ENCODE data around the gene TNFRSF25. TPM values are rescaled to one million over a fixed set of nuclear protein-coding genes. Genes with fewer than 3 reads are reported as not detected.

TNFRSF25 gene
- total RNA-seq, 1 experiment from 2014 or later, result 19.5 TPM

DNA sequence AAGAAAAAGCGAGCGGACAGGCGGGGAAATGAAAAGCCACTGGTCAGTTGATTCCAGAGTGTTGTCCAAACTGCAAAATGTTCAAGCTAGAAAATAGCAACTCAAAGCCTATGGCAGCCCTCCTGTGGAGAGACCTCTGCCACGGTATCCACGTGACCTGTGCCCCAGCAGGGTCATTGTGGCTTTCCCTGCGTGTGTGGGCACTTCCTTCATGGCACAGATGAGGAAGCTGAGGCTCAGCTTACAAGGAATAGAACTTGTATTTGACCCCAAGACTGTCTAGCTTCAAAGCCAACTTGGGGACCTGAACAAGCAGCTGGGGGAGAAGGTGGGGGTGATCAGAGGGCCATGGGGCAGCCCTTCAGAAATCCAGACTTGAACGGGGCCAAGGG is 41.1 kb upstream of the TNFRSF25 start:
- no peaks in the 10 kb centered on the region; the same call in 1 of the 2 replicates for H3K27me3 Mint-ChIP-seq (ENCODE audit: low read depth)
- TF ChIP-seq, protein P1, sequence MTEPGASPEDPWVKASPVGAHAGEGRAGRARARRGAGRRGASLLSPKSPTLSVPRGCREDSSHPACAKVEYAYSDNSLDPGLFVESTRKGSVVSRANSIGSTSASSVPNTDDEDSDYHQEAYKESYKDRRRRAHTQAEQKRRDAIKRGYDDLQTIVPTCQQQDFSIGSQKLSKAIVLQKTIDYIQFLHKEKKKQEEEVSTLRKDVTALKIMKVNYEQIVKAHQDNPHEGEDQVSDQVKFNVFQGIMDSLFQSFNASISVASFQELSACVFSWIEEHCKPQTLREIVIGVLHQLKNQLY (CRISPR knock-in tag; IDR thresholded peaks at IDR 0.05), result no peak
- no peak for TF ChIP-seq ZNF396 (CRISPR knock-in tag; IDR thresholded peaks at IDR 0.05; ENCODE audit: borderline replicate concordance)
- no peak for TF ChIP-seq FOXK1 (CRISPR knock-in tag; IDR thresholded peaks at IDR 0.05)
- TF ChIP-seq, protein P2, sequence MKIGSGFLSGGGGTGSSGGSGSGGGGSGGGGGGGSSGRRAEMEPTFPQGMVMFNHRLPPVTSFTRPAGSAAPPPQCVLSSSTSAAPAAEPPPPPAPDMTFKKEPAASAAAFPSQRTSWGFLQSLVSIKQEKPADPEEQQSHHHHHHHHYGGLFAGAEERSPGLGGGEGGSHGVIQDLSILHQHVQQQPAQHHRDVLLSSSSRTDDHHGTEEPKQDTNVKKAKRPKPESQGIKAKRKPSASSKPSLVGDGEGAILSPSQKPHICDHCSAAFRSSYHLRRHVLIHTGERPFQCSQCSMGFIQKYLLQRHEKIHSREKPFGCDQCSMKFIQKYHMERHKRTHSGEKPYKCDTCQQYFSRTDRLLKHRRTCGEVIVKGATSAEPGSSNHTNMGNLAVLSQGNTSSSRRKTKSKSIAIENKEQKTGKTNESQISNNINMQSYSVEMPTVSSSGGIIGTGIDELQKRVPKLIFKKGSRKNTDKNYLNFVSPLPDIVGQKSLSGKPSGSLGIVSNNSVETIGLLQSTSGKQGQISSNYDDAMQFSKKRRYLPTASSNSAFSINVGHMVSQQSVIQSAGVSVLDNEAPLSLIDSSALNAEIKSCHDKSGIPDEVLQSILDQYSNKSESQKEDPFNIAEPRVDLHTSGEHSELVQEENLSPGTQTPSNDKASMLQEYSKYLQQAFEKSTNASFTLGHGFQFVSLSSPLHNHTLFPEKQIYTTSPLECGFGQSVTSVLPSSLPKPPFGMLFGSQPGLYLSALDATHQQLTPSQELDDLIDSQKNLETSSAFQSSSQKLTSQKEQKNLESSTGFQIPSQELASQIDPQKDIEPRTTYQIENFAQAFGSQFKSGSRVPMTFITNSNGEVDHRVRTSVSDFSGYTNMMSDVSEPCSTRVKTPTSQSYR (CRISPR knock-in tag; IDR thresholded peaks at IDR 0.05), result no peak
- TF ChIP-seq MXD4 (CRISPR knock-in tag; IDR thresholded peaks at IDR 0.05; ENCODE audit: borderline replicate concordance), result no peak
- no peak for TF ChIP-seq RELA (CRISPR knock-in tag; IDR thresholded peaks at IDR 0.05; ENCODE audit: borderline replicate concordance)
- no peak for TF ChIP-seq TEAD1 (CRISPR knock-in tag; IDR thresholded peaks at IDR 0.05)
- TF ChIP-seq, protein P3, sequence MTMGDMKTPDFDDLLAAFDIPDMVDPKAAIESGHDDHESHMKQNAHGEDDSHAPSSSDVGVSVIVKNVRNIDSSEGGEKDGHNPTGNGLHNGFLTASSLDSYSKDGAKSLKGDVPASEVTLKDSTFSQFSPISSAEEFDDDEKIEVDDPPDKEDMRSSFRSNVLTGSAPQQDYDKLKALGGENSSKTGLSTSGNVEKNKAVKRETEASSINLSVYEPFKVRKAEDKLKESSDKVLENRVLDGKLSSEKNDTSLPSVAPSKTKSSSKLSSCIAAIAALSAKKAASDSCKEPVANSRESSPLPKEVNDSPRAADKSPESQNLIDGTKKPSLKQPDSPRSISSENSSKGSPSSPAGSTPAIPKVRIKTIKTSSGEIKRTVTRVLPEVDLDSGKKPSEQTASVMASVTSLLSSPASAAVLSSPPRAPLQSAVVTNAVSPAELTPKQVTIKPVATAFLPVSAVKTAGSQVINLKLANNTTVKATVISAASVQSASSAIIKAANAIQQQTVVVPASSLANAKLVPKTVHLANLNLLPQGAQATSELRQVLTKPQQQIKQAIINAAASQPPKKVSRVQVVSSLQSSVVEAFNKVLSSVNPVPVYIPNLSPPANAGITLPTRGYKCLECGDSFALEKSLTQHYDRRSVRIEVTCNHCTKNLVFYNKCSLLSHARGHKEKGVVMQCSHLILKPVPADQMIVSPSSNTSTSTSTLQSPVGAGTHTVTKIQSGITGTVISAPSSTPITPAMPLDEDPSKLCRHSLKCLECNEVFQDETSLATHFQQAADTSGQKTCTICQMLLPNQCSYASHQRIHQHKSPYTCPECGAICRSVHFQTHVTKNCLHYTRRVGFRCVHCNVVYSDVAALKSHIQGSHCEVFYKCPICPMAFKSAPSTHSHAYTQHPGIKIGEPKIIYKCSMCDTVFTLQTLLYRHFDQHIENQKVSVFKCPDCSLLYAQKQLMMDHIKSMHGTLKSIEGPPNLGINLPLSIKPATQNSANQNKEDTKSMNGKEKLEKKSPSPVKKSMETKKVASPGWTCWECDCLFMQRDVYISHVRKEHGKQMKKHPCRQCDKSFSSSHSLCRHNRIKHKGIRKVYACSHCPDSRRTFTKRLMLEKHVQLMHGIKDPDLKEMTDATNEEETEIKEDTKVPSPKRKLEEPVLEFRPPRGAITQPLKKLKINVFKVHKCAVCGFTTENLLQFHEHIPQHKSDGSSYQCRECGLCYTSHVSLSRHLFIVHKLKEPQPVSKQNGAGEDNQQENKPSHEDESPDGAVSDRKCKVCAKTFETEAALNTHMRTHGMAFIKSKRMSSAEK (CRISPR knock-in tag; IDR thresholded peaks at IDR 0.05; ENCODE audit: borderline replicate concordance), result no peak
- TF ChIP-seq, protein P4, sequence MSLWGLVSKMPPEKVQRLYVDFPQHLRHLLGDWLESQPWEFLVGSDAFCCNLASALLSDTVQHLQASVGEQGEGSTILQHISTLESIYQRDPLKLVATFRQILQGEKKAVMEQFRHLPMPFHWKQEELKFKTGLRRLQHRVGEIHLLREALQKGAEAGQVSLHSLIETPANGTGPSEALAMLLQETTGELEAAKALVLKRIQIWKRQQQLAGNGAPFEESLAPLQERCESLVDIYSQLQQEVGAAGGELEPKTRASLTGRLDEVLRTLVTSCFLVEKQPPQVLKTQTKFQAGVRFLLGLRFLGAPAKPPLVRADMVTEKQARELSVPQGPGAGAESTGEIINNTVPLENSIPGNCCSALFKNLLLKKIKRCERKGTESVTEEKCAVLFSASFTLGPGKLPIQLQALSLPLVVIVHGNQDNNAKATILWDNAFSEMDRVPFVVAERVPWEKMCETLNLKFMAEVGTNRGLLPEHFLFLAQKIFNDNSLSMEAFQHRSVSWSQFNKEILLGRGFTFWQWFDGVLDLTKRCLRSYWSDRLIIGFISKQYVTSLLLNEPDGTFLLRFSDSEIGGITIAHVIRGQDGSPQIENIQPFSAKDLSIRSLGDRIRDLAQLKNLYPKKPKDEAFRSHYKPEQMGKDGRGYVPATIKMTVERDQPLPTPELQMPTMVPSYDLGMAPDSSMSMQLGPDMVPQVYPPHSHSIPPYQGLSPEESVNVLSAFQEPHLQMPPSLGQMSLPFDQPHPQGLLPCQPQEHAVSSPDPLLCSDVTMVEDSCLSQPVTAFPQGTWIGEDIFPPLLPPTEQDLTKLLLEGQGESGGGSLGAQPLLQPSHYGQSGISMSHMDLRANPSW (CRISPR knock-in tag; conservative IDR thresholded peaks at IDR 0.05; ENCODE audit: low read depth), result no peak
- TF ChIP-seq, protein P5, sequence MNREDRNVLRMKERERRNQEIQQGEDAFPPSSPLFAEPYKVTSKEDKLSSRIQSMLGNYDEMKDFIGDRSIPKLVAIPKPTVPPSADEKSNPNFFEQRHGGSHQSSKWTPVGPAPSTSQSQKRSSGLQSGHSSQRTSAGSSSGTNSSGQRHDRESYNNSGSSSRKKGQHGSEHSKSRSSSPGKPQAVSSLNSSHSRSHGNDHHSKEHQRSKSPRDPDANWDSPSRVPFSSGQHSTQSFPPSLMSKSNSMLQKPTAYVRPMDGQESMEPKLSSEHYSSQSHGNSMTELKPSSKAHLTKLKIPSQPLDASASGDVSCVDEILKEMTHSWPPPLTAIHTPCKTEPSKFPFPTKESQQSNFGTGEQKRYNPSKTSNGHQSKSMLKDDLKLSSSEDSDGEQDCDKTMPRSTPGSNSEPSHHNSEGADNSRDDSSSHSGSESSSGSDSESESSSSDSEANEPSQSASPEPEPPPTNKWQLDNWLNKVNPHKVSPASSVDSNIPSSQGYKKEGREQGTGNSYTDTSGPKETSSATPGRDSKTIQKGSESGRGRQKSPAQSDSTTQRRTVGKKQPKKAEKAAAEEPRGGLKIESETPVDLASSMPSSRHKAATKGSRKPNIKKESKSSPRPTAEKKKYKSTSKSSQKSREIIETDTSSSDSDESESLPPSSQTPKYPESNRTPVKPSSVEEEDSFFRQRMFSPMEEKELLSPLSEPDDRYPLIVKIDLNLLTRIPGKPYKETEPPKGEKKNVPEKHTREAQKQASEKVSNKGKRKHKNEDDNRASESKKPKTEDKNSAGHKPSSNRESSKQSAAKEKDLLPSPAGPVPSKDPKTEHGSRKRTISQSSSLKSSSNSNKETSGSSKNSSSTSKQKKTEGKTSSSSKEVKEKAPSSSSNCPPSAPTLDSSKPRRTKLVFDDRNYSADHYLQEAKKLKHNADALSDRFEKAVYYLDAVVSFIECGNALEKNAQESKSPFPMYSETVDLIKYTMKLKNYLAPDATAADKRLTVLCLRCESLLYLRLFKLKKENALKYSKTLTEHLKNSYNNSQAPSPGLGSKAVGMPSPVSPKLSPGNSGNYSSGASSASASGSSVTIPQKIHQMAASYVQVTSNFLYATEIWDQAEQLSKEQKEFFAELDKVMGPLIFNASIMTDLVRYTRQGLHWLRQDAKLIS (CRISPR knock-in tag; IDR thresholded peaks at IDR 0.05; ENCODE audit: borderline replicate concordance), result no peak
- TF ChIP-seq, protein P6, sequence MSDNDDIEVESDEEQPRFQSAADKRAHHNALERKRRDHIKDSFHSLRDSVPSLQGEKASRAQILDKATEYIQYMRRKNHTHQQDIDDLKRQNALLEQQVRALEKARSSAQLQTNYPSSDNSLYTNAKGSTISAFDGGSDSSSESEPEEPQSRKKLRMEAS (CRISPR knock-in tag; IDR thresholded peaks at IDR 0.05), result no peak
- TF ChIP-seq SOX15 (CRISPR knock-in tag; IDR thresholded peaks at IDR 0.05), result no peak
- TF ChIP-seq EMX1 (CRISPR knock-in tag; IDR thresholded peaks at IDR 0.05), result no peak
- no peak for TF ChIP-seq TCF7 (CRISPR knock-in tag; IDR thresholded peaks at IDR 0.05; ENCODE audit: low read depth)
- no peak for TF ChIP-seq ELF4 (CRISPR knock-in tag; IDR thresholded peaks at IDR 0.05; ENCODE audit: low read depth)
- TF ChIP-seq ZNF671 (CRISPR knock-in tag; IDR thresholded peaks at IDR 0.05), result no peak
- TF ChIP-seq, protein P7, sequence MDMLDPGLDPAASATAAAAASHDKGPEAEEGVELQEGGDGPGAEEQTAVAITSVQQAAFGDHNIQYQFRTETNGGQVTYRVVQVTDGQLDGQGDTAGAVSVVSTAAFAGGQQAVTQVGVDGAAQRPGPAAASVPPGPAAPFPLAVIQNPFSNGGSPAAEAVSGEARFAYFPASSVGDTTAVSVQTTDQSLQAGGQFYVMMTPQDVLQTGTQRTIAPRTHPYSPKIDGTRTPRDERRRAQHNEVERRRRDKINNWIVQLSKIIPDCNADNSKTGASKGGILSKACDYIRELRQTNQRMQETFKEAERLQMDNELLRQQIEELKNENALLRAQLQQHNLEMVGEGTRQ (CRISPR knock-in tag; IDR thresholded peaks at IDR 0.05), result no peak
- TF ChIP-seq NFYB (CRISPR knock-in tag; conservative IDR thresholded peaks at IDR 0.05; ENCODE audit: low read depth), result no peak
- no peak for TF ChIP-seq CBFB (CRISPR knock-in tag; IDR thresholded peaks at IDR 0.05; ENCODE audit: low read depth)
- ATAC-seq (no peak), DNase-seq (ENCODE audit: low spot score) (no peak)
- ChIA-PET CTCF (interaction anchor here (0.6 to 5.3 kb wide), 5 partner anchors 17 to 93 kb away, joined by 3 to 25 read pairs (median 5); partner anchors contain the start of gene TNFRSF25), POLR2A (interaction anchor here (0.6 kb wide), 1 partner anchor 291 kb away, joined by 3 read pairs; no protein-coding TSS in a partner anchor)
- H3K36me3 Mint-ChIP-seq, result no peaks in the 10 kb centered on the region
- H3K4me1 Mint-ChIP-seq, result no peaks in the 10 kb centered on the region
- no peaks in the 10 kb centered on the region for H3K9me3 Mint-ChIP-seq
- no peak overlapping the region for H3K4me3 Mint-ChIP-seq
- H3K27ac Mint-ChIP-seq, result no peak overlapping the region
